Measurements from ENCODE around the gene EFNA3. TPM values are rescaled to one million over a fixed set of nuclear protein-coding genes. Genes with fewer than 3 reads are reported as not detected.

Gene EFNA3
- total RNA-seq, 4 donors from 2014 or later = 111 to 150 (median 129) TPM

DNA sequence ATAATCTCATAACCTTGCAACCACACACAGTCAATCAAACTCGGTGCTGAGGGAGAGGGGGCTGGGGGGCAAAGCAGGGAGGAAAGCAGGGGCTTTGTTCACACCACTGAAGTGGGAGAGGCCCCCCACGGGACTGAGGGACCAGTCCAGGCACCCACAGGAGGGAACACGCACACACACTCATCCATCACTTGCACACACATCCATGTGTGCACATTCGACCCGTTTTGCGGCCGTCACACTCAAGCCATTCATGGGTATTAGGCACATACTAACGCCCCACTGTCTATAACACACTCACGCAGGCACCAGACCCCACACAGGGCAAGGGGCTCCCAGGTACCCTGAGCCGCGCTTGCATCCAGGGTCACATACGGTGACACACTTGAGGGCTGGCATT, 14.0 kb downstream of the EFNA3 start:
- 85 to 87% methylated on average over 12 of the region's 12 CpGs for WGBS, 2 donors
- no peak overlapping the region for H3K4me3 ChIP-seq (ENCODE audit: low read depth, poor library complexity, severe bottlenecking)
- intact Hi-C loops (cut with DNase I; ENCODE audit: low total_unique reads) = no loop called here
- TF ChIP-seq, protein P1, sequence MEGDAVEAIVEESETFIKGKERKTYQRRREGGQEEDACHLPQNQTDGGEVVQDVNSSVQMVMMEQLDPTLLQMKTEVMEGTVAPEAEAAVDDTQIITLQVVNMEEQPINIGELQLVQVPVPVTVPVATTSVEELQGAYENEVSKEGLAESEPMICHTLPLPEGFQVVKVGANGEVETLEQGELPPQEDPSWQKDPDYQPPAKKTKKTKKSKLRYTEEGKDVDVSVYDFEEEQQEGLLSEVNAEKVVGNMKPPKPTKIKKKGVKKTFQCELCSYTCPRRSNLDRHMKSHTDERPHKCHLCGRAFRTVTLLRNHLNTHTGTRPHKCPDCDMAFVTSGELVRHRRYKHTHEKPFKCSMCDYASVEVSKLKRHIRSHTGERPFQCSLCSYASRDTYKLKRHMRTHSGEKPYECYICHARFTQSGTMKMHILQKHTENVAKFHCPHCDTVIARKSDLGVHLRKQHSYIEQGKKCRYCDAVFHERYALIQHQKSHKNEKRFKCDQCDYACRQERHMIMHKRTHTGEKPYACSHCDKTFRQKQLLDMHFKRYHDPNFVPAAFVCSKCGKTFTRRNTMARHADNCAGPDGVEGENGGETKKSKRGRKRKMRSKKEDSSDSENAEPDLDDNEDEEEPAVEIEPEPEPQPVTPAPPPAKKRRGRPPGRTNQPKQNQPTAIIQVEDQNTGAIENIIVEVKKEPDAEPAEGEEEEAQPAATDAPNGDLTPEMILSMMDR (IDR thresholded peaks at IDR 0.05) = no peak
- TF ChIP-seq POLR2A (IDR thresholded peaks at IDR 0.05) = no peak
- no peak for DNase-seq (ENCODE audit: low spot score in 2 of 2)

DNA sequence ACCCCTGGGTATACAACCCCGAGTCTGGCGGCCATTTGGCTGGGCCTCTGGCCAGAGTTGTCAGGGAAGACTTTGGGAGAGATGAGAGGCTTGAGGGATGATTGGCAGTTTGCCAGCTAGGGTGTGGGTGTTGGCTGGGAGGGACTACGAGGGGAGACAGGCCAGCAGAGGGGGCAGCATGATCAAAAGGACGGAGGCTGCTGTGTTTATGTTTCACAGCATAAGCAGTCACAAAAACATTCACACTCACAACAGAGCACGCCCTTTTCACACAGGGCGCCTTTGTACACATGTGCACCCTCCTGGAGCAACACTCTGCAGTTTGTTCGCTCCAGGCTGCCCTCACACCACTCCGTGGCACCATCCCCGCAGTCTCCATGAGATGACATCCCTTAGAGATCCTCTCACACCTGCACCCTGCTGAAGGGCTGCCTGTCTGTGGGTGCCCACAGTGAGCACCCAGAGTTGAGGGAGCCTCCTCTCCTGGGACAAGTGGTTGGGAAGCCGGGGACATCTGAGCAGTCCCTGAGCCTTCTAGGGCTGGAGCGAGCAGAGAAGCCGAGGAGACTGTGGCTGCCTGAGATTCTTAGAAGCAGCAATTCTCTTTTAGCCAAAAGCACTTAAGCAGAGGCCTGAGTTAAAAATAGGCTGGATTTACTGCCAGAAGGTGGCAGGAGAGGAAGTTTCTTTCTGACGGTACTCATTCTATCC, 15.4 kb downstream of the EFNA3 start:
- no peak overlapping the region for H3K4me3 ChIP-seq (ENCODE audit: low read depth, poor library complexity, severe bottlenecking)
- DNase-seq (ENCODE audit: low spot score in 2 of 2) = no peak
- TF ChIP-seq, protein P1 (IDR thresholded peaks at IDR 0.05) = no peak
- TF ChIP-seq POLR2A (IDR thresholded peaks at IDR 0.05) = no peak
- intact Hi-C loops (cut with DNase I; ENCODE audit: low total_unique reads) = no loop called here
- 7 to 9% methylated on average over 13 of the region's 13 CpGs for WGBS, 2 donors

DNA sequence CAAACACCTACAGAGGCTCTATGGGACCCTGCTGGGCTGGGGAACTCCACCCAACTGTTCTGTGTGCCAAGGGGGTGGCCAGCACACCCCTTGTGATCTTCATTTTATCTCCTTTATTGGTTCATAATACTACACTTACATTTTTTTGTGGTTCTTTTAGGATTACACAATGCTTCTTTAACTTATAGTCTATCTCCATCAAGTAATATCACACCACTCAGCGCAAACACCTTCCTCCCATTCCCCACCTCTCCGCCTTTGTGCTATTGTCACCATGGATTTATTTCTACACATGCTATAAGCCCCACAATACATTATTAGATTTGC, 15.9 kb downstream of the EFNA3 start:
- TF ChIP-seq POLR2A (IDR thresholded peaks at IDR 0.05) = no peak
- TF ChIP-seq, protein P1 (IDR thresholded peaks at IDR 0.05) = no peak
- WGBS, 2 donors = 73 to 79% methylated on average over 2 of the region's 2 CpGs
- DNase-seq (ENCODE audit: low spot score in 2 of 2) = no peak

DNA sequence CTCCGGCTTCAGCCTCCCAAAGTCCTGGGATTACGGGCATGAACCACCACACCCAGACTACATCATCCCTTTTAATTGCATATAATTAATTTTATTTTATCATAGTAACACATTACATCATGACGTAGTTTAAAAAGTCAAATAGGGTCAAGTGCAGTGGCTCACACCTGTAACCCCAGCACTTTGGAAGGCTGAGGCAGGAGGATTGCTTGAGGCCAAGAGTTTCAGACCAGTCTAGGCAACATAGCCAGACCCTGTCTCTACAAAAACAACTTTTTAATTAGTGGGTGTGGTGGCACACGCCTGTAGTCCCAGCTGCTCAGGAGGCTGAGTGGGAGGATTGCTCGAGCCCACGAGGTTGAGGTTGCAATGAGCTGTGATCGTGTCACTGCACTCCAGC, 20.7 kb downstream of the EFNA3 start:
- 78 to 83% methylated on average over 7 of the region's 7 CpGs for WGBS, 2 donors
- intact Hi-C loops (cut with DNase I; ENCODE audit: low total_unique reads) = no loop called here

More for the DNA sequence above, 15.9 kb downstream of the EFNA3 start:
- no peak overlapping the region for H3K4me3 ChIP-seq (ENCODE audit: low read depth, poor library complexity, severe bottlenecking)
- intact Hi-C loops (cut with DNase I; ENCODE audit: low total_unique reads) = no loop called here

DNA sequence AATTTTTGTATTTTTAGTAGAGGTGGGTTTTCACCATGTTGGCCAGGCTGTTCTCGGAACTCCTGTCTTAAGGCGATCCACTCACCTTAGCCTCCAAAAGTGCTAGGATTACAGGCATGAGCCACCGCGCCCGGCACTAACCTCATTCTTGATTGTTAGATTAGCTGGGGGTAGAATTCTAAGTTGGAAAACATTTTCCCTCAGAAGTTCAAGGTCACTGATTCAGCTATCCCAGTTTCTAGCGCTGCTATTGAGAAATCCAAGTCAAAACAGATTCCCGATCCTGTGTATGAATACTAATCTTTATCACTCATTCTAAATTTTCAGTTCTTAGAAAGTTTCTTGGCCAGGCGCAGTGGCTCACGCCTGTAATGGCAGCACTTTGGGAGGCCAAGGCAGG, 24.7 kb downstream of the EFNA3 start:
- WGBS, 2 donors = 73 to 75% methylated on average over 9 of the region's 9 CpGs
- DNase-seq (ENCODE audit: low spot score in 2 of 2) = no peak
- intact Hi-C loops (cut with DNase I; ENCODE audit: low total_unique reads) = no loop called here
- H3K4me3 ChIP-seq (ENCODE audit: low read depth, poor library complexity, severe bottlenecking) = no peak overlapping the region
- TF ChIP-seq POLR2A (IDR thresholded peaks at IDR 0.05) = no peak
- TF ChIP-seq, protein P1 (IDR thresholded peaks at IDR 0.05) = no peak

More for the DNA sequence above, 20.7 kb downstream of the EFNA3 start:
- no peak overlapping the region for H3K4me3 ChIP-seq (ENCODE audit: low read depth, poor library complexity, severe bottlenecking)
- no peak for TF ChIP-seq POLR2A (IDR thresholded peaks at IDR 0.05)
- TF ChIP-seq, protein P1 (IDR thresholded peaks at IDR 0.05) = no peak
- no peak for DNase-seq (ENCODE audit: low spot score in 2 of 2)
